ENCODE measurements around the gene GRIK4.

GRIK4 gene

DNA sequence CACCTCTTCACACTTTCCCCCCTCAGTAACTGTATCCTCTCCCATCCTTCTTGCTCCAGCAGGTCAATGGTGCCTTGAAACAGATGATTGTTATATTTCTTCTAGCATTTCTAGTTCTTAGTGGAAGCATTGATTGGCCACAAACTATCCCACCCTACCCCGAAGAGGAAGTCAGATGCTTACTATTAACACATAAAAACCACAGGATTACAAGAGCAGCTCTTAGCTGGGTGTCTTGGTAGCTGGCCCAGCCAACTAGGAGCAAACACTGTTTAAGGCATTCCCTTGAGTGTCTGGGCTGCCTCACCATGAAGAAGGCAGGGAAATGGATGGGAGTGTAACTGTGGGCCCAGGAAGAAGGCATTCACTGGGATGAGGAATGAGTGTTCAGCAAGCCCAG is 176.6 kb downstream of the GRIK4 start:
- DNase-seq: no peak

DNA sequence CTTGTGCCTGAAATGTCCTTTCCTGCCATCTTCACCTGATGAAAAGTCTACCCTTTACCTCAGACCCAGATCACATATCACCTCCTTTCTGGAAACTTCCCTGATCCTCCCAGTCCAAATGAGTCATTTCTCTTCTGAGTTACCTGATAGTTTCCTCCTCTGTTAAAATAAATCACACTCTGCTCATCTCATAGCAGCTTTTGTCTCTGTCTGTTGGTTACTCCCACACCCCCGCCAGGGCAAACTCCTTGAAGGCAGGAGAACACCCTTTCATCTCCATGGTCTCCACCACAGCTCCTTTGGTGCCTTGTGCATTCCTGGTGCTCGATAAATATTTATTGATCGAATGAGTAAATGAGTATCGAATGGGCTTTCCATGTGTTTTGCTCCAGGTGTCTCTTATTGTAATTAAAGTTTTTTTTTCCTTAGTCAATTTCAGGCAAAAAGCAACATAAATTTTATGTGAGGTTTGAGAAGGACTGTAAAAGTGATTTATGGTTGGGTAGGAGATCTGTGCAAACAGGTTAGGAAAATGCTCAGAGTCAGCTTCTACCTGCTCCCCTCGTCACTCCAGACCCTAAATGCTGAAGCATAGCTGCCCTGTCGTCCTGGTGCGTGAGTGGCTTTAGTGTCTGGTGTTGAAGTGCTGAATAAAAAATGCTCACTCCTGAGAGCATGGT is 178.2 kb downstream of the GRIK4 start:
- DNase-seq: no peak

DNA sequence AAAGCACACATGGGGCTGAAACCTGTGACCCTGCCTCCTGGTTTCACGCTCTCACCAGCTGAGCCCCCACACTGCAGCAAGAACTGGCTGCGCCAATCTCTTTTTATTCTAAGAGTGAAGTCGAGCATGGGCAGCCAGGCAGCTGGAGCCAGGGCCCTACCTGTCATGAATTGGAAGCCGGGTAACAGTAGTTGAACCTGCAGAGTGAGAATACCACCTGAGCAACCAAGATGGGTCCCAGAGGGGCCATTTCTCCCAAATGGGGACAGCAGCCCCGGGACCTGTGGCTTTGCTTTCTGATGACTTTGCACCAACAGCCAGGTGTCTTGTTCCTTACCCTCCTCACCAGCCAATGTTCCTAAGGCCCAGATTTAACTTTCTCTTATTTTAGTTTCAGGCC is 178.9 kb downstream of the GRIK4 start:
- DNase-seq: no peak

DNA sequence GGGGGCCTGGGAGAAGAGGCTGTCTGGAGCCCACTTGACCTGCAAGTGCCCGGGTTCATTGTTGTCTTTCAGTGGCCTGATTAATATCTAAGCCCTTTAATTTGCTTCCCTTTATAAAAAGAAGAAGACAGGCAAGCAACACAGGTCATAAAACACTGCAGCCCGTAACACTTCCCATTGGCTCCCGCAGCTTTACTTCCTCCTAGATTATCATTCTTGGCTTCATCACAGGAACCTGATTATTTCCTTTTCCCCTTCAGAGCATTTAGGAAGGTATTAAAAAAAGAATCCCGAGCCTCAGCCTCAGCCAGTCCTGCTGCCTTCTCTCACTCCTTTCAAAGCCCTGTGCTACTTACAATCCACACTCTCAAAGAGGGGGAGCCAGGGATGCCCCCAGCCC is 183.2 kb downstream of the GRIK4 start:
- DNase-seq: no peak

DNA sequence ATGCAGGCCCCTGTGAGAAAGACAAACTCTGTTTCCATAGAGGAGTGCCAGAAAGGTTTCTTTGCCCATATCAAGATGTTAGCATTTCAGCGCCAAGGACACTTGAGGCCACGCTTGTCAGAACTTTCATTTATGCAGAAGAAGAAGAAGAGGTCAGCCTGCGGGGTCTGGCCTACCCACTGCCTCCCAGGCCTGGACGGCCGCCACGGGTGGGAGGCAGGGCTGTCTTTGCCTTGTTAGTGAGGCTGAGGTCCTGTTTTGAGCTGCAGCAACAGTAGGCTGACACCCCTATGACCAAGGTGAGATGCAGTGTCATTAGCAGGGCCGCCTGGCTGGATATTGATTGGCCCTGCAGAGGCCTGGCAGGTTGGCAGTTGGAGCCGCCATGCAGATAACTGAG is 183.9 kb downstream of the GRIK4 start:
- DNase-seq: no peak

DNA sequence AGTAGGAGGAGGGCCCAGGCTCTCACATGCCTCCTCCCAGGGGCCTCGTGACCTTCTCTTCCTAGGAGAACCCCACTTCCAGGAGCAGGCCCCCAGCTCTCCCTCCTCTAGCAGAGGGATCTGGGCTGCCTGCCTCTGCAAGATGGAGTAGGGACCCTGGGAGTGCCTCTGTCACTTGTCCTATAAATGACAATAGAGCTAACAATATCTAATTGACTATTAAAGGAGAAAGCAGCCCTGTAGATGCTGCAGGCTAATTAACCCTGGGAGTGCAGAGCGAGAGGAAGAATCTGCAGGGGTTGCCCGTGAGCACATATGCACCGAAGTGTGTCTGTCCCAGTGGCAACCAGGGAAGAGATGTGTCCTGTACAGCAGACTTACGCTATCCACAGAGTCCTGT is 184.4 kb downstream of the GRIK4 start:
- no peak for DNase-seq

DNA sequence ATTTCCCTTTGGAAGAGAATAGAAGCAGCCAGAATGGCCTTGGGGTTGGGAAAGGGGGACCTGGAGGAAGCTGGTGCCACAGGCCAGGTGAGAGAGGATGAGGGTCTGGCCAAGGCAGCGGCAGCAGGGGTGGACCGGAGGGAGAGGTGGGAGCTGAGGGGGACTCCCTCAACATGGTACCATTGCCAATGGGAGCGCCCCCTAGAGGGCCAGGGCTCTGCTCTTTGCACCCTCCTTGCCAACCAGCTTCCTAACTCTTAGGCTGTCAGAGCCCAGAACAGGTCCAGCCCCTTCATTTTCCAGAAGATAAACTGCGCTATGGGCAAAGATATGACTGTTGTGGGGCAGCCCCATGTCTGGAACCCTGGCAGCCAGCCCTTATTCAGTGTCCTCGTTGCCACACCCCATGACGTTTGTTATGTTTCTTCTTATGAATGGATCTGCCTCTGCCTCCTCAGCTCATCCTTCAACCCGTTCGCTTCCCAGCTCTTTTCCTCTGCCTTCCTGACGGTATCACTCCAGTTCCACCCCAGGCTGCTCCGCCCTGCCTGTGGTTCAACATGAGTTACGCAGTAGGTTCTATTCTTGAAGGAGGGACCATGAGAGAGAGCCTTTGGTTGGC is 185.2 kb downstream of the GRIK4 start:
- no peak for DNase-seq

DNA sequence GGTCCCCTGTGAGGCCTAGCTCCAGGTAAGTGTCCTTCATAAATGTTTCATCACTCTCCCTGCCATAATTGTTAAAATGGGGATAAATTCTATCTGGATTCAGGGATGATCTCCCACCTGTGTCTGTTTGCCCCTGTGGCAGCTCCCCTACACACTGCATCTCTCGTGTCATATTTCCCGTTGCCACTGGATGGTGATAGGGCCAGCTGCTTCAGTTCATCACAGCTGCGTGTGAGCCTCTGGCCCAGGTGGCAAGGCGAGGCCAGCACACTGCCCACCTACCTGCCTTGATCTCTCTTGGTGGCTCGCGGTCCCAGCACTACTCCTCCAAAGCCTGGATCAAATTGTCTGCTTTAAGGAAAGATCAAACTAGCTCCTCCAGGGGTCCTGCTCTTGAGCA is 187.4 kb downstream of the GRIK4 start:
- DNase-seq: no peak

DNA sequence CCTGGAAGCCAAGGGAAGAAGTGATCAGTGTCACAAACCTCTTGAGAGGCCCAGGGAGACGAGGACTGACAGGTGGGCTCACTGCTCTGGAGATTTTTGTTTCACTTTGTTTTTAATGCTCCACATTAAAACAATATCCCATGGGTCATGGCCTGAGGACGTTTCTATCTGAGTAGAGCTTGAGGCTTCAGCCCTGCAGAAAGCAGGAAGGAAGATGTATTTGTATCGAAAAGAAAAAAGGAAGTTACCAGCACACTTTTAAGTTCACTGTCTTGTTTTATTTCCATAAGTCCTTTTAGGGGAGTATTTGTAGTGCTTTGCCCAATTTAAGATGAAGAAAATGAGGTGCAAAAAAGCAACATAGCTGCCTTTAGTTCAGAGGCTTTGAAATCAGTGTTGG is 191.1 kb downstream of the GRIK4 start:
- DNase-seq: no peak

DNA sequence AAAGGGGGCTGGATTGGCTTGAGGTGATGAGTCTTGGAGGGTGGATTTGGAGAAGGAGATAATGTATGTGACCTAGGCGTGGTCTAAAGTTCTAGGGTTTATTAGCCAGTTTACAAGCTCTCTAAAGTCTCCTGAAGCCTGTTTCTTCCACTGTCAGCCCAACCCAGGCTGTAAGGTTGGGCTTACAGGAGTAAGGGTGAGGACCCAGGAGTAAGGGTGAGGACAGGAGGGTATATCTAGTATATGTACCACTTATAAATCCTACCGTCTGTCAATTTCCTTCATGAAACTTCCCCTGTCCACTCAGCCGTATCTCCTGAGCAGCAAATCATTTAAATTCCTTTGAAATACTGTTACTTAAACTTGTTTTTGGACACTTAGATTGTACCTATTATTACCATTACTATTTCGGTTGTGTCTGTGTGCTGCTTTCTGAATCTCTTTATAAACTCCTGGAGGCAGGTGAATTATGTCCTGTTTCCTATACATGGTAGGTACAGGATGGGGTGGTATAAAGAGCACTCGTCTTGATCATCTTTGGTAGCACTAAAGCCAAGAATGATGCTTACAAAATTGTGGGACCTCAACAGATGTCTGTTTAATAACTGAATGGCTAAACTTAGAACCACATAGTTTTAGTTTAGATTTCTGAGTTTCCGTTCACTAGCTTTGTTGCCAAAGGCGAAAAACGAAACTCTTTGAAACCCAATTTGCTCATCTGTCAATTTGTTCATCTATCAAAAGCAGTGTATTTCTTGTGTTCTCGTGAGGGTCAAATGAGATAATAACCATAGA is 192.0 kb downstream of the GRIK4 start:
- no peak for DNase-seq

DNA sequence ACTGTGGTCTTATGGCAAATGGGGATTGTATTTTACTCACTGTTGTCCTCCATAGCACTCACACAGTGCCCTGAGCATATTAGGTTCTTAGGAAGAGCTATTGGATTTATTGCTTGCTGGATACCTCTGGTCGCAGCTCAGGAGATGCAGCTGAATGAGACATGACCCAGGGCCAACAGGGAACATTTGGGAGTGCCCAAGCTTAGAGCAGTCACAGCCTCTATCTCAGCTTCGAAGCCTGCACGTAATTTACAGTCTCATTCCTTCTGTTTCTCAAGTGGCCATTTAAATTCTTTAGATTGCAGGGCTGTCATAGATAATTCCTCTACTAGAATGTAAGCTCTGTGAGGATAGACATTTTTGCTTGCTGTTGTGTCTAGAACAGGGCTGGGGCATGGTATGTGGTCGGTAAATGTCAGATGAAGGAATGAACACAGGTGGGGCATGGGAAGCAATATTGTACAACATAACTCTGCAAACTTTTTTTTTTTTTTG is 192.8 kb downstream of the GRIK4 start:
- DNase-seq: no peak

DNA sequence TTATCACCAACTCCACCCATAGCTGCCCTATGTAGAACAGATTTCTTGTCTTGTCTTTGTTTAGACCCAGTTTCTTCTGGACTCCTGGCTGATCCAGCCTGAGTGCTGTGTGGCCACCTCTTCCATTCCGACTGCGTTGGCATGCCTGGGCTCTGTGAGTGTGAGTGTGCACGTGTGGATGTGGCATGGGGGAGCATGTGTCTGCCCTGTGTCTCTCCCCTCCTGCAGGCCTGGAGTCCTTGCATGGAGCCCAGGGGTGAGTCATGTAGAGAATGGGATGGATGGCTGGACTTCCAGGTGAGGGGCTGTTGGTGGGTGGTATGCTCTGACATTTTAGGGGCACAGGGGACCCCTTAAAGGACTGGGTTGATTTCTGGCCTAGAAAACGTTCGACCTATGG is 194.7 kb downstream of the GRIK4 start:
- DNase-seq: no peak

DNA sequence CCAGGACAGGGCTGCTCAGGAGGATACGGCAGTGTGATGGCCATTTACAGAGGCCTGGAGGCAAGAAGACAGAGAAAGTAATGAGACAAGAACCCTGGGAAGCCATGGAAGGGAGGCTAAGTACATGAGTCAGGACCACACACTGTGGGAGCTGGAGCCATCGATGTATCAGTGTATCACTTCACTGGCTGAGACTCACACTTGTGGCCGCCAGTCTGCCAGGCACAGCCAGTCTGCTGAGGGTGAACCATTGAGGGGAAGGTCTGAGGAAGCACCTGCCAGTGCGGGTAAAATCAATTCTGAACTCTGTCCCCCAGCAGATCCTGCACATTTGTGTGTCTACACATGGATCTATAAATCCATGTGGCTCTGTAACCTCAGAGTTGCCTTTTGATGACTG is 195.6 kb downstream of the GRIK4 start:
- DNase-seq: no peak

DNA sequence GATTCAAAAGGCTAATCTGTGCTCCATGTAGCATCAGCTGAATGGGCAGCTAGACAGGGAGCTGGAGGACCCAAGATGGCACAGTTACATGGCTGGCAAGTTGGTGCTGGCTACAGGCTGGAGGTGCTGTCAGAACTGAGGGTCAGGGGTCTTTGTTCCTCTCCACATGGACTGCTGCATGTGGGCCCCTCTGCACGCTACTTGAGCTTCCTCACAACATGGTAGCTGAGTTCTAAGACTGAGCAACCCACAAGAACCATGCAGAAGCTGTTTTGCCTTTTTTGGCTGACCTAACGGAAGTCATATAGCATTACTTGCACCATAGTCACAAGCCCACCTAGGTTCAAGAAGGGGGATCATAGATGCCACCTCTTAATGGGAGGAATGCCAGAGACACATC is 196.1 kb downstream of the GRIK4 start:
- DNase-seq: no peak

DNA sequence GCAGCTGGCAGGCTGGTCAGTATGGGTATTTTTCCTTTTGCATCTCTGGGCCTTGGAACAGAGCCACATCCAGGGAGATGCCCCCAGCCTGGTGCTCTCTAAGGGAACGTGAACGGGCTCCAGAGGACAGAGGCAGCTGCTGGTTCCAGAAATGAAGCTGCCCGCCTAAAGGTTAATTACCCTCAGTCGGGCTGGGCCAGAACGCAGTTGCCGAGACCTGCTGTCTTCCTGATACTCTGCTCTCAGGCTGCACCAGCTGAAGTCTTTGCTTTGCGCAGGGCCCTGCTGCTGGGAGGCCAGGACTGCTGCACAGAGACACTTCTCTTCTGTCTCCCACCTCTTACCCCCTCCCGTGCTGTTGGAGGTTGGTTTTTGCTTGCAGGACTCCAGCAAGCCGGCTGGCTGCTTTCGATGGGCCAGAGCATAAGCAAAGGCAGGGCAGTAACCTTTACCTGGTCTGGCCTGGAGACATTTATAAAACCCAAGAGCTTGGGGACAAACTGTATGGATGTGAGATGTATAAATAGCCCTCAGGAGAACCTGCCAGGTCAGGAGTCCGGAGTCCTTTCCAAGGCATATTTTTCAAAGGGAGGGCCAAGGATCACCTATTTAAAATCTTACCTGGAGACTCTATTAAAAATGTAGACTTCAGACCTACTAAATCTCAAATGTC is 197.1 kb downstream of the GRIK4 start:
- no peak for DNase-seq

DNA sequence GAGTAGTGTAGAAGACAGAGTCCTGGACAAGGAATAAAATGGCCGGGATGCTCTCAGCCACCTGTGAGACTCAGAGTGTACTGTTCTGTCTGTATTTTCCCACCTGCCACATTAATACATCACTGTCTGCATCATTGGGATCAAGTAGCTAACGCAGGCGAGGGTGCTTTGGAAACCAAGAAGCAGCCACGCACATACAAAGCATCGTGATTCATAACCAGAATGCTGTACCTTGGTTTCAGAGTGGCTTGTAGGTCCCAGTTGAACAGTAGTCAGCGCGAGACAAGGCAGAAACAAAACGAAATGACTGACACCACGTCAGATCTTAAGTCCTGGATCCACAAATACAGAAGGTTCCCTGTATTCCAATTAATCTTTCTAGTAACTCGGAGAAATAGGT is 198.3 kb downstream of the GRIK4 start:
- DNase-seq: no peak

DNA sequence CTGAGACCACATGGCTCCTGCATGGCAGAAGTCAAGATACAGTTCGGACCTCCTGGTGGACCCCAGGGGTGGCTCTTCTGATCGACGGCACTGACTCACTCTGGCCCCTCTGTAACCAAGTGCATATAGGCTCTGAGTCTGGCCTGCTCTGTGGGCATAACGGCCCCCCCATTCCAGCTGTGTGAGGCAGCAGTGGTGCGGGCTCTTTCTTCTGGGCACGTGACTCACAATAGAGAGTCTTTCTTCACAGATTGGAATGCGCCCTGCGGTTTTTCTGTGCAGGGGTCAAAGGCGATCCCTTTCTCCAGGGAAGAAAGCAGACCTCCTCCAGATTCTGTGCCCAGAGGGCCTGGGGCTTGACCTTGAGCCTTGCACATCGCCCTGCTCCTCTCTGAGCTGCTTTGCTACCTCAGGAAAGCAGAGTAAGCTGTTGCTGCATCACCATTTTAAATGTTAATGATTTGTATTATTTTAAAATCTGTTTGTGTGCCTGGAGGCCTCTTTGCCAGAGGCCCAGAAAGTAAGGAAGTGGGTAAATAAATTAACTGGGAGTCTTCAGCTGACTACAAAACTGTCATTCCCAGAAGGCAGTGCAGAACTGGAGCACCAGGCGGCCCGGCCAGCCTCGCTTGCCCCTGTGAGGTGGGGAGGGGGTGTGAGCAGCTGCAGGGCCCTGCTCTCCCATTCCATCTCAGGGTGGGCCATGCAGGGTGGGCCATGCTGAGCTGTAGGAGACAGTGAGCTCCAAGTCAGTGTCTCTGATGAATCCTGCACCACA is 199.0 kb downstream of the GRIK4 start:
- no peak for DNase-seq

DNA sequence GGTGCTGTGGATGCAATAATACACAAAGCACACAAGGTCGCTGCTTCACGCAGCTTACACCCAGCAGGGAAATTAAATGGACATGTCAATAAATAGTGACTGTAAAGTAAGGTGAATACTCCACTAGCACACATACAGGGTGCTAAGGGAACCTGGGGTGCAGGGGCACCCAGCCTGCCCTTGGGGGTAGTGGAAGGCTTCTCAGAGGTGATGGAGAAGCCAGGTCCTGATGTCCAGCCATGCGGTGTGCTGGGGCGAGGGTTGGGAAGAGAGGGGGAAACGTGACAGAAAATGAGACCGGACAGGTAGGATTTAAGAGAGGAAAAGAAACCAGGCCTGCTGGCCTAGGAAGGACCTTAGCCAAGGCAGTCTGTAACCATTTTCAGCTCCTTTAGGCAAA is 200.5 kb downstream of the GRIK4 start:
- DNase-seq: no peak

DNA sequence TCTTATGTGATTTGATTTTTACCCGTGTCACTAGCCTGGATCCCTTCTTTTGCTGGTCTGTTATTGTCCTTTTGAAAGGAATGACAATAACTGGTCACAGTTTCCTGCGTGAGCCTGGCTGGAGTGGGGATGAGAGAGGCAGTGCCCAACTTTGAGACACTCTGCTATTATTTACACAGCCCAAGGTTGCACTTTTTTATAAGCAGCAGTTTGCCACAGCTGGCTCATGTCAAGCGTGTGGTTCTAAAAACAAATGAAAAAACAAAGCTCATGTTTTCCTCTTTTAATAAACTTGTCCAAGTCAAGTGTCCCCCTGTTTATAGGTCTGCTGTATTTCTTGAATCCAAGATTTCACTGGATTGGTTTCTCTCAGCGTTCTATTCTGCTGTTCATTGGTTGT is 201.3 kb downstream of the GRIK4 start:
- DNase-seq: no peak

DNA sequence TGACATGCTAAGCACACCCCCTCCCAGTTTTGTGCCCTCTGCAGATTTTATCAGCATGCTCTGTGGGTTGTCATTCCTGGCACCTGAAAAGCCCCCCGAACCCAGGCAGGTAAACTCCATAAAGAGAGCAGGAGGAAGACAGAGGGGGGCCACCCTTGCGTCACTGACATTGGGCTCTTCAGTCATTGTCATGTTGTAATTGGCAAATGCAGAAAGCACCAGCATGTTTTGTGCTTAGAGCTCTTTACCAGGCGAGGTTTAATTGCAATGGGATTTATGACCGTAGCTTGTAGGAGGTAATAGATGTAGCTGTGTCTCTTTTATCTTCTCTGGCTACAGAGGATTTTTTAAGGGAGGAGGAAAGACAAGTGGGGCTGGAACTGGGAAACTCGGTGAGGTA is 201.7 kb downstream of the GRIK4 start:
- no peak for DNase-seq

DNA sequence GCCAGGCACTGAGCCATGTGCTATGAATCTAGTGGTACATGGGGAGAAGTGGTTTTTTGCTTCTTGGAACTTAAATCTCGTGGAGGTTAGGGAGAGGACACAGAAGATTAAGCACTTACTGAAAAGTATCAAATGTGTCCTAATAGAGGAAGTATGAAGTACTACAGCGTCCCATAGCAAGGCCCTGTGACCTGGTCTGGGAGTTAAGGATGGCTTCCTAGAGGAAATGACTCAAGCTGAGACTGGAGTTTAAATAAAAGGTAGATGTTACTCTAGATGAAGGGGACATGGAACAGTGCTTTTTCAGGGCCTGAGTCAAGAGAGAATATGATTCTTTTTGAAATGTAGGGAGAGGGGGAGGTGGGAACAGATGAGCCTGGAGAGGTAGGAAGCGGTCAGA is 202.9 kb downstream of the GRIK4 start:
- no peak for DNase-seq

DNA sequence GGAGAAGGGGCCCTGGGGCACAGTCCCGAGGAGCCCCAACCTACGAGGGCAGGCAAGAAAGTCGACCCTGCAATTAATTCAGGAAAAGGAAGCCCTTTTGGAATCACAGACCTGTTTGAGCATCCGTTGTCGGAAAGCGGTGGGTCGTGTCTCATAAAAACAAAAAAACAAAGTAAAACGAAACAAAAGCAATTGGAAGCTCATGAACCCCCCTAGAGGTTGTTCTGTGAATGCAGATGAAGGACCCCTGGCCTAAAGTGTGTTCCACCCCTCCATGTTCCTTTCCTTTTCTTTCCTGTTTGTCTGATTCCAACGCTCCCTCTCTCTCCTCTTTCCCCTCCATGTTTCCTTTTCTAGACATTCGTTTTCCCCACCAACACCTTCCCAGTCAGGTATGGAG is 203.7 kb downstream of the GRIK4 start:
- DNase-seq: no peak

DNA sequence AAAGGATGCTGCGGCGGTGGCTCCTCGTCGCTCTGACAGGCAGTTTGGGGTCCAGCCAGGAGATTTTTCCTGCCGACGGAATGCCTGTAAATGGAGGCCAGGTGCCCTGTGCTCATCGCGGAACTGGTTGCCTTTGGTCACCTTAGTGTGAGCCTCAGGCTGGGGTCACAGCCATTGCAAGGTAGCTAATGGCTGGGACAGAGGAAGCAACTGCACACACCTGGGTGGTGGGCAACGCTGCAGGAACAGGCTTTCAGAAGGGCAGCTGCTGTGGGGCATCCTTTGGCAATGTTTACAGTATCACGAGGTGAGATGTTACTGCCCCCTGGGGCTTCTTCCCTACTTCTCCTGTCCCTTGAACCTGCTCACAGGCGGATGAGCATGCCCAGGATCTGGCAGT is 205.5 kb downstream of the GRIK4 start:
- no peak for DNase-seq

Measured in NCI-H2029 (cell line).